MG63 (cell line): ENCODE results near the gene MAG. TPM values are rescaled to one million over a fixed set of nuclear protein-coding genes. Genes with fewer than 3 reads are reported as not detected.

ENCODE experiments used
- DNase-seq: peaks from one replicate; pipeline ENCODE4 v3.0.0-alpha.2; 2020
- H3K27me3 ChIP-seq: fragments of 250-450 bp; sonication (Bioruptor Pico); 2 replicates; pipeline ENCODE4 v1.5.1; 2020; ENCODE audit warnings: mild to moderate bottlenecking, moderate library complexity
- H3K36me3 ChIP-seq: fragments of 250-450 bp; sonication (Bioruptor Pico); 2 replicates; pipeline ENCODE4 v1.5.1; 2020; ENCODE audit warnings: mild to moderate bottlenecking, moderate library complexity
- H3K4me3 ChIP-seq: fragments of 250-450 bp; sonication (Bioruptor Pico); 2 replicates; pipeline ENCODE4 v1.5.1; 2020; ENCODE audit warnings: mild to moderate bottlenecking, moderate library complexity
- H3K9me3 ChIP-seq: fragments of 250-450 bp; sonication (Bioruptor Pico); 2 replicates; pipeline ENCODE4 v1.5.1; 2020; ENCODE audit warnings: mild to moderate bottlenecking, moderate library complexity
- total RNA-seq: library from RNA; depleted of rRNA; stranded (reverse); fragments of >200 nt; shearing (Covaris generic); gene quantifications from 2 replicates; pipeline ENCODE4 v1.2.3, GENCODE V29; 2014; ENCODE audit warnings: low replicate concordance

The MAG gene
- total RNA-seq, 1 experiment from 2014 or later, result not detected

- H3K9me3 ChIP-seq, result no peaks in the 10 kb centered on the region
- no peak for DNase-seq
- H3K36me3 ChIP-seq, result peaks cover 7% of the 10 kb centered on the region; the same call in 1 of the 2 replicates
- H3K27me3 ChIP-seq, result no peaks in the 10 kb centered on the region
- no peak overlapping the region for H3K4me3 ChIP-seq
These were observed 30.4 kb upstream of the MAG start for GRCh38 chr19:35261356-35262100.

GRCh38 chr19:35262101-35262761, 29.7 kb upstream of the MAG start:
- no peaks in the 10 kb centered on the region for H3K9me3 ChIP-seq
- no peaks in the 10 kb centered on the region for H3K27me3 ChIP-seq
- peaks cover 8% of the 10 kb centered on the region; the same call in 1 of the 2 replicates for H3K36me3 ChIP-seq
- DNase-seq, result peak; percentile 52
- H3K4me3 ChIP-seq, result no peak overlapping the region

DNA sequence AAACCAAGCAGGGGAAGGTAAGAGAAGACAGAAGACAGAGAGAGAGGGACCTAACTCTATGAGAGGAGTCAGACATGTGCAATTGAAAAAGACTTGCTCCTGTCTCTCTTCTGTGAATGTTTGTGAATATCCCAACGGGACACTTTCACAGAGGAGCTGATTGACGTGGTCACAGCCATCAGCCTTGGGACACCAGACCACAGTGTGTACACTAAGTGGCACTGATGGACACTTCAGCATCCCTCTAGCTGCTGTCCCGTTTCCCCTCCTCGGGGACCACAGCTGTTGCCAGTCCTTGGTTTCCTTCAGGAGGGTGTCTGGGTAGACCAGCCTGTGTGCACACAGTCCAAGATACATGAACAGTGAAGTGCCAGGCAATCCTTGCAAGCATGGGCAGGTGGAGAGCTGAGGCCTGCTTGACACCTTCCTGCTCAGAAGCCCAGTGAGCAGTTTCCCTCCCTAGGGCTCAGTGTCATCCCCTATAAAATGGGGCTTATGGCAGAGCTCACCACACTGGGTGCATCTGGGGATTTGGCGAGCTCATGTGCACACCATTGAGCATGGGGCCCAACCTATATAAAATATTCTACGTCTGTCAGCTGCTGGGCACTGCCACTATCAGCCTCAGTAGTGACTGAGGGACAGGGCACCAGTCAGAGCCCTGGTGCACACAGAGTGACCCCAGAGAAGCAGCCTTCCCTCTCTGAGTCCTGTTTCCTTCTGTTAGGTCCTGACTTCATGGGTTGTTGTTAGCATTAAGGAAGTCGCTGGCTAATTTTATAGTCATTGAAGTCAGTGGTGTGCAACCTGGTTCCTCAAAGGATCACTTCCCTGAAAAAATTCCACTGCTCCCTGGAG, 27.5 kb upstream of the MAG start:
- no peak overlapping the region for H3K4me3 ChIP-seq
- DNase-seq, result no peak
- H3K27me3 ChIP-seq, result no peaks in the 10 kb centered on the region
- H3K36me3 ChIP-seq, result peaks cover 8% of the 10 kb centered on the region; the same call in 1 of the 2 replicates
- H3K9me3 ChIP-seq, result no peaks in the 10 kb centered on the region

DNA sequence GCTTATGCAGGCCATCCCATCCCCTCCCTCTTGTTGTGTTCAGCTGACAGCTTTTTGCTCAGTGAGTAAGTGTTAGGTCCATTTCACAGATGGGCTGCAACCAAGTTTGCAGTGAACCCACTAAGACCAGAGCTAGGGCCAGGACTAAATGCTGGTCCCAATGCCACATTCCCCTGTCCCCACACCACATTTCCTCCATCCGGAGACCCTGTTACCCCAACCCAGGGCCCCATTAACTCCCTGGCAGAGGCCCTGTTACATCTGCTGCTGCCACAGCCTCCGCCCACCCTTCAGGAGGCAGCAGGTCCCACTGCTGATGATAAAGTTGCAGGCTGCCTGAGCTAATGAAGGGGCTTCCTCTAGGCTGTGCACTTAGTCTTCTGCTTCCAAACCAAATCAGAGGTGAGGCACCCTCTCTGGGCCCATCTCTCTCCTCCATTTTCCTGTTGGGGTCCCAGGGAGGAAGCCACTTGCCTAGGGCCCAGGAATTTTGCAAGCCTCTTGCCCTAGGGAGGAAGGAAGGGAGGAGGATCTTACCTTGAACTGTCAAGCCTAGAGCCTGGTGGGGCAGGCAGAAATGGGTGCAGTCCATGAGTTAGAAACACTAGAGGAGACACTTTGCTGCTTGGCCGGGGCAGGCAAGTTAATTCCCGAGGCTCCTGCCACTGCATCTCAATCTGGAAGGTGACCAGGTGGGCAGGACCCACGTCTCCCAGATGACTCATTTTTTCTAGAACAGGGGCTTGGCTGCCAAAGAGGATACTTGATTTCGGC, 26.6 kb upstream of the MAG start:
- DNase-seq, result peak; percentile 23
- H3K9me3 ChIP-seq, result no peaks in the 10 kb centered on the region
- H3K36me3 ChIP-seq, result peaks cover 12% of the 10 kb centered on the region
- H3K4me3 ChIP-seq, result no peak overlapping the region
- no peaks in the 10 kb centered on the region for H3K27me3 ChIP-seq

DNA sequence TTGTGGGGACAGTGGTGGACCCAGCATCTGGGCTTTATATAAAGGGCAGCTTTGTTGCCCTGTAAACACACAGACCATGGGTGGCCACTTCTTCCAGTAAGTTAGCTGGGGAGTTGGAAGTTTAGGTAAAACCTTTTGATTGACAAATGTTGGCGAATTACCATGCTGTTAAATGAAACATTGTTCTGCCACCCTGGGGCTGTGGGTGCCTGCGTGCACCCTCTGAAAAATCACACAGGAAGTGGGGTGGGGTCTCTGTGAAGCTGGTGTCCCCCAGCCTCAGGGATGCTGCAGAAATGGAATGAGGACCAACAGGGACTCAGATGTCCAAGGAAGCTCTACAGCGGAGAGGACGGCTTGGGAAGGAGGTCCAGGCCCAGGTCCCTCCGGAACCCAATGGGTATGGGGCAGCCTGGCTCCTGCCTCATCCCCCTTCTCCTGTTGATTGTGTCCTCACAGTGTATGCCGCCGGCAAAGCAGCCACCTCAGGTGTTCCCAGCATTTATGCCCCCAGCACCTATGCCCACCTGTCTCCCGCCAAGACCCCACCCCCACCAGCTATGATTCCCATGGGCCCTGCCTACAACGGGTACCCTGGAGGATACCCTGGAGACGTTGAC, 26.0 kb upstream of the MAG start:
- no peak for DNase-seq
- Histone ChIP-seq H3K27me3 (no peaks in the 10 kb centered on the region), H3K4me3 (no peak overlapping the region), H3K36me3 (peaks cover 18% of the 10 kb centered on the region), H3K9me3 (no peaks in the 10 kb centered on the region)

GRCh38 chr19:35266520-35267352, 25.2 kb upstream of the MAG start:
- Histone ChIP-seq H3K4me3 (peak overlapping the region; percentile 94), H3K9me3 (no peaks in the 10 kb centered on the region), H3K27me3 (no peaks in the 10 kb centered on the region), H3K36me3 (peaks cover 26% of the 10 kb centered on the region)
- peak; percentile 48 for DNase-seq

DNA sequence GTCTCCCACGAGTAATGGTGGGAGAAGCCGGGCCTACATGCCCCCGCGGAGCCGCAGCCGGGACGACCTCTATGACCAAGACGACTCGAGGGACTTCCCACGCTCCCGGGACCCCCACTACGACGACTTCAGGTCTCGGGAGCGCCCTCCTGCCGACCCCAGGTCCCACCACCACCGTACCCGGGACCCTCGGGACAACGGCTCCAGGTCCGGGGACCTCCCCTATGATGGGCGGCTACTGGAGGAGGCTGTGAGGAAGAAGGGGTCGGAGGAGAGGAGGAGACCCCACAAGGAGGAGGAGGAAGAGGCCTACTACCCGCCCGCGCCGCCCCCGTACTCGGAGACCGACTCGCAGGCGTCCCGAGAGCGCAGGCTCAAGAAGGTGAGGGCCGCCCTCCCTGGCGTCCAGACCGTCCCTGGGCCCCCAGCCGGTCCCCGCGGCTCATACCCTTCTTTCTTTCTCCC, 24.6 kb upstream of the MAG start:
- Histone ChIP-seq H3K9me3 (no peaks in the 10 kb centered on the region), H3K27me3 (no peaks in the 10 kb centered on the region), H3K4me3 (peak overlapping the region; percentile 94), H3K36me3 (peaks cover 29% of the 10 kb centered on the region)
- peak; percentile 49 for DNase-seq

DNA sequence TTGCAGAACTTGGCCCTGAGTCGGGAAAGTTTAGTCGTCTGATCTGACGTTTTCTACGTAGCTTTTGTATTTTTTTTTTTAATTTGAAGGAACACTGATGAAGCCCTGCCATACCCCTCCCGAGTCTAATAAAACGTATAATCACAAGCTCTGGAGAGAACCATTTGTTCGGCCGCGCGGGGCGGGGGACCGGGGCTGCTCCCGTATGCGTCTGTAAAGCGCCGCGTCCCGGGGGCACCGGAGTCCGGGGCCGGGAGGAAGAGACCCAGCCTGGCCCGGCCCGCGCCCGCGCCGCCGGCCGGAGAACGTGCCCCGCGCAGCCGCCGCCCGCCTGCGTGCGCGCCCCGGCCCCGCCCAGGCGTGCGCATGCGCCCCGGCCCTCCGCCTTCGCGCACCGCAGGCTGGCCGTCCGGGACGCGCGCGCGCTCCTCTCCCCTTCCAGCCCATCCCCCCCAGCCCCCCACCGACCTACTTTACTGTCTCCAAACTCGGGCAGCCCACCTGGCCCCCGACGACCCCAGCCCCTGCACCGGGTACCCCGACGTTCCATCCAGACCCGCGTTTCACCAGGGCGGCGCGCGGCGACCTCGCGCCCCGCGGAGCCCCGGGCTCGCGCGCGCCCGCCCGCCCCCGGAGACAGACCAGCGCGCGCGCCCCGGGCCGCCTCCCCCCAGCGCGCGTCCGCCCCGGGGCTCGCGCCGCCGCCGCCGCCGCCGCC, 24.0 kb upstream of the MAG start:
- Histone ChIP-seq H3K4me3 (peak overlapping the region; percentile 94), H3K9me3 (no peaks in the 10 kb centered on the region), H3K27me3 (no peaks in the 10 kb centered on the region), H3K36me3 (peaks cover 29% of the 10 kb centered on the region)
- DNase-seq, result peak; percentile 80

- DNase-seq, result peak; percentile 87
- no peaks in the 10 kb centered on the region for H3K9me3 ChIP-seq
- H3K36me3 ChIP-seq, result peaks cover 33% of the 10 kb centered on the region
- H3K4me3 ChIP-seq, result peak within 1 kb of the TSS; percentile 94
- H3K27me3 ChIP-seq, result no peaks in the 10 kb centered on the region
These were observed 23.2 kb upstream of the MAG start, which contains the start of gene USF2 for GRCh38 chr19:35268536-35269437. TSS of gene USF2 (plus strand) at chr19:35268962. CDS start at chr19:35269102, 140 bp downstream.

DNA sequence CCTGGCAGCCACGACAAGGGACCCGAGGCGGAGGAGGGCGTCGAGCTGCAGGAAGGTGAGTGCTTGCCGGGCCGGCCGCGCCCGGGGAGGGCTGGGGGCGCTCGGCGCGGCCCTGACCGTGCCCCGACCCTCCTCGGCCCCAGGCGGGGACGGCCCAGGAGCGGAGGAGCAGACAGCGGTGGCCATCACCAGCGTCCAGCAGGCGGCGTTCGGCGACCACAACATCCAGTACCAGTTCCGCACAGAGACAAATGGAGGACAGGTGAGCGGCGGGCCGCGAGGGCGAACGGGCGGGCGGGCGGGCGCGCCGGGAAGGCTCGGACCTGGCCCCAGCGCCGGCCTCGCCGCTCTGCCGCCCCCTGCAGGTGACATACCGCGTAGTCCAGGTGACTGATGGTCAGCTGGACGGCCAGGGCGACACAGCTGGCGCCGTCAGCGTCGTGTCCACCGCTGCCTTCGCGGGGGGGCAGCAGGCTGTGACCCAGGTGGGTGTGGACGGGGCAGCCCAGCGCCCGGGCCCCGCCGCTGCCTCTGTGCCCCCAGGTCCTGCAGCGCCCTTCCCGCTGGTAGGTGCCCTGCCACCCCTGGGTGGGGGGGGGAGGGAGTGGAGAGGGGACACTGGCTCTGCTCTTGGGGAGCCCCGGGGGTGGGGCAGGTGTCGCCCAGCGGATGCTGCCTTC, 22.4 kb upstream of the MAG start:
- peak; percentile 83 for DNase-seq
- H3K36me3 ChIP-seq, result peaks cover 36% of the 10 kb centered on the region
- no peaks in the 10 kb centered on the region for H3K27me3 ChIP-seq
- no peaks in the 10 kb centered on the region for H3K9me3 ChIP-seq
- peak overlapping the region; percentile 52 for H3K4me3 ChIP-seq

- no peak for DNase-seq
- no peaks in the 10 kb centered on the region for H3K27me3 ChIP-seq
- no peaks in the 10 kb centered on the region for H3K9me3 ChIP-seq
- no peak overlapping the region for H3K4me3 ChIP-seq
- peaks cover 41% of the 10 kb centered on the region for H3K36me3 ChIP-seq
These were observed 21.6 kb upstream of the MAG start for GRCh38 chr19:35270381-35270811.

- no peaks in the 10 kb centered on the region for H3K27me3 ChIP-seq
- no peak overlapping the region for H3K4me3 ChIP-seq
- no peaks in the 10 kb centered on the region for H3K9me3 ChIP-seq
- peaks cover 36% of the 10 kb centered on the region for H3K36me3 ChIP-seq
- no peak for DNase-seq
These were observed 20.4 kb upstream of the MAG start for GRCh38 chr19:35271546-35271945.

DNA sequence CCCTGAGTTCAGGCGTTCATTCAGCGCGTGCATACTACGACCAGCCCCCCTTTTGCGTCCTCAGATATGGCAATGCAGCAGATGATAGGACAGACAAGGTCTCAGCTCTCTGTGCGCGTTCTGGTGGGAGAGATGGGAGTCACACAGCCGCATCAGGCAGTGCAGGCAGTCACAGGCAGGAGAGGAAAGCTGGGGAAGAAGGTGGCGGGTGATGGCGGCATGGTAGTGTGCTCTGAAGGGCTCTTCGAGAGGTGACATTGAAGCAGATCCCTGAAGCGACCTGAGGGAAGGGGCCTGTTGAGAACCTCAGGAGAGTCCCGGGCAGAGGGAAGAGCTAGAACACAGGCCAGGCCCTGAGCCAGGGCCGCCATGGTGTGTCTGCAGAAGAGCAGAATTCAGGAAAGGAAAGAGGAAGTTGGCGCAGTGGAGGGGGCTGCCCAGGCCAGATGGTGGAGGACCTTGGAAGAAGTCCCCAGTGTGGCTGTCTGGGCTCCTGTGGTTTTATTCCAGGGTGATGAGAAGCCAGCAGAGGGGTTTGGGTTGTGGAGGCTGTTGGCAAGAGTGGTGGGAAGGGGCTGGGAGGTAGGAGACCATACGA, 19.7 kb upstream of the MAG start:
- peaks cover 37% of the 10 kb centered on the region for H3K36me3 ChIP-seq
- DNase-seq, result no peak
- H3K4me3 ChIP-seq, result no peak overlapping the region
- H3K9me3 ChIP-seq, result no peaks in the 10 kb centered on the region
- no peaks in the 10 kb centered on the region for H3K27me3 ChIP-seq
